HG03571 (cell line): ENCODE results near the gene DNAJC30.
A peak's percentile ranks its signal among the peaks of the same experiment; 100 is the strongest.
"Not testable (repeated sequence)": the region's sequence is repeated elsewhere in the genome, so short reads cannot be mapped to it uniquely, and the experiment has no call there.

ENCODE experiments used
- ATAC-seq: cut with Tn5 transposase; IDR thresholded peaks from one replicate; pipeline ENCODE4 v1.9.1; 2021; ENCODE audit not compliant: unreplicated experiment

Gene DNAJC30

GRCh38 chr7:73683788-73684693 lies 788 bp upstream of the DNAJC30 start:
- ATAC-seq = peak; percentile 3

- ATAC-seq = no peak
Observed at GRCh38 chr7:73682745-73683055, 553 bp downstream of the DNAJC30 start.

- ATAC-seq = no peak
Observed at GRCh38 chr7:73681031-73681430, 2.2 kb downstream of the DNAJC30 start.

- ATAC-seq = no peak
Observed at GRCh38 chr7:73680501-73680900, 2.8 kb downstream of the DNAJC30 start.

- no peak for ATAC-seq
Observed at GRCh38 chr7:73679709-73680108, 3.5 kb downstream of the DNAJC30 start.

DNA sequence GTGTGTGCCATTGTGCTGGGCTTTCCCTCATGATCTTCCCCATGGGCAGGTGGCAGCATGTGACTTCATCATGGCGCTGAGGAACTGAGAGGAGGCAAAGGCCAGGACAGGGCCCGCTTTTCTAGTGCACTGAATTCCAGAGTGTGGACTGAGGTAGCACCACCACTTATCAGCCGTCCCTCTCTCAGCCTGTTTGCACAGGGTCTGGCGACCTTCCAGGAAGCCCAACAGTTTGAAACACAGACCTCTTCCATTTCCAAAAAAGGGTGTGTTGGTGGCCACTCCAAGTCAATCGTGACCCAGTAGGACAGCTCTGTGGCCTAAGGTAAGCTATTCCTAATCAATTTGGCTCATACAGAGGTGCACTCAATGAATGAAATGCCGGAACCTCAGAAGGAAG lies 4.4 kb downstream of the DNAJC30 start:
- ATAC-seq = no peak

GRCh38 chr7:73676062-73676461 lies 7.2 kb downstream of the DNAJC30 start:
- ATAC-seq = not testable (repeated sequence)

DNA sequence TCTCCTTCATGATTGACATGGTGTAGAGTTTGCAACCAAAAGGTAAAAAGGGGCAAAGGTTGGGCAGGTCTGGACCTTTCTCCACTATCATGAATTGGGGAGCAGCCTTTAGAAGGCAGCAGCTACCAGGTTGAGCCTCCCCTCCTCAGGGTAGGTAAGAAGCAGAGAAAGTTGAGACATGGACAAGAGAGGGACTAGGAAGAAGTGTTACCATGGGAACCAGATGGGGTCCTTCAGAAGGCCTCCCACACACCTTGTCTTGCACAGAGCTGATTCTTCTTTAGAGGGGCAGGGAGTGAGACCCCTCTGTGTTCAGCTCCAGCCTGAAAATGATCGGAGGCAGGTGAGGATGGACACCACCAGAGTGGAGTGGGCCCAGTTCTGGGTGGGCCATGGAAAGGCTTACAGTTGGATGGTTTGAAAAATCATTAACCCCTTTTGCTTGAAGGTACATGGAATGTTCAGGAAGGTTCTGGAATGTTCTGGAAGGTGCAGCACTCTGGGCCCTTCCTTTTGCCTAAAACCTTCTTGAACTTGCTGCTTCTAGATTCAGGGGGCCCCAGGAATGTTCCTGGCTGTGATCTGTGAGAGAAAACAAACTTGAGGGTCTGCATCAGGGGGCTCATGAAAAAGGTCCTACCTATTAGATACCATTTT lies 8.7 kb downstream of the DNAJC30 start:
- ATAC-seq = no peak

GRCh38 chr7:73671857-73672445 lies 11.3 kb downstream of the DNAJC30 start:
- ATAC-seq = no peak

DNA sequence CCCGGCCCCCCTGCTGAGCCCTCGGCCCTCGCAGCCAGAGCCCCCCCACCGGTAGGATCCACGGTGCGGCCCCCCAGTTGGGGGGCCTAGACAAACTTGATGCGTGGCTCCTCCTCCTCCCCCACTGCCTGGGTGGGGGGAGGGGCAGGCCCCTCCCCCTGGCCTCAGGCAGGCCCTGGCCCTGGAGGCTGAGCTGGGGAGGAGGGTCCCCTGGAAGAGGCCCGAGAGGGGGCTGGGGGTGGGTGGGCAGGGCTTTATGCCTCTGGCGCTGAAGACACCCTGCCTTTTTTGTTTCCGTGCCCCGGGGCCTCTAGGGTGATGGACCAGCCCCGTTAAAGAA lies 12.0 kb downstream of the DNAJC30 start:
- ATAC-seq = no peak

DNA sequence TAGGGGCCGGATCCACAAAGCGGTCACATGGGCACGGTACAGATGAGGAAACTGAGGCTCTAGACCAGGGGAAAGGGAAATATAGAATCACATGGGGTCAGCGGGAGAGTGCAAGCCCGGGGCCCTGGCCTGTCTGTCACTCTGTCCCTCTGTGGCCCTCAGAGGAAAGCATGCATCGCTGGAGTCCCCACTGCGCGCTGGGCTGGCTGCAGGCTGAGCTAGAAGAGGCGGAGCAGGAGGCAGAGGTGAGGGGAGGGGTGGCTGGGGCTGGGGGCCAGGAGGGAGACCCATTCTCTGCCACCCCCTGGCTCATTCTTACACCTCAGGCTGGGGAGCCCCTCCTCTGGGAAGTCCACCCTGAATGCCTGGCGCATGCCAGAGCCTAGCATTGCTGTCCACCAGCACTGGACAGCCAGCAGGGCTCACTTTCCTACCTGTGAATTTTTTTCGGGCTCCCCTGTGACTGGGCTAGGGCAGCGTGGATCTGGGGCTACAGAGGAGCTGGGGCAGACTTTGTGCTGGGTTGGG lies 13.3 kb downstream of the DNAJC30 start:
- no peak for ATAC-seq

DNA sequence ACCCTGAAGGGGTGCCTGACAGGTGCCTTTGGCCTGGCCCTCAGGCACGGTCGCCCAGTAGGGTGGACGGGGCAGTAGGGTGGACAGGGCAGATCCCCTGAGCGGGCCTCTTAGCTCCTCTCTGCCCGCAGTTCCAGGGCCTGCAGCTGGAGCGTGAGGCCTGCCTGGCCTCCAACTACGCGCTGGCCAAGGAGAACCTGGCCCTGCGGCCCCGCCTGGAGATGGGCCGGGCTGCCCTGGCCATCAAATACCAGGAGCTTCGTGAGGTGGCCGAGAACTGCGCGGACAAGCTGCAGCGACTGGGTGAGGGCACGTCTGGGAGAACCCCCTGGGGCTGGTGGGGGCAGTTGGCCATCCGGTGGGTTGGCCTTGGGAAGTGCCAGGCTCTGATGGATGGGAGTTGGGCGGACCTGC lies 14.0 kb downstream of the DNAJC30 start:
- no peak for ATAC-seq

- ATAC-seq = no peak
Observed at GRCh38 chr7:73668886-73669230, 14.4 kb downstream of the DNAJC30 start.

DNA sequence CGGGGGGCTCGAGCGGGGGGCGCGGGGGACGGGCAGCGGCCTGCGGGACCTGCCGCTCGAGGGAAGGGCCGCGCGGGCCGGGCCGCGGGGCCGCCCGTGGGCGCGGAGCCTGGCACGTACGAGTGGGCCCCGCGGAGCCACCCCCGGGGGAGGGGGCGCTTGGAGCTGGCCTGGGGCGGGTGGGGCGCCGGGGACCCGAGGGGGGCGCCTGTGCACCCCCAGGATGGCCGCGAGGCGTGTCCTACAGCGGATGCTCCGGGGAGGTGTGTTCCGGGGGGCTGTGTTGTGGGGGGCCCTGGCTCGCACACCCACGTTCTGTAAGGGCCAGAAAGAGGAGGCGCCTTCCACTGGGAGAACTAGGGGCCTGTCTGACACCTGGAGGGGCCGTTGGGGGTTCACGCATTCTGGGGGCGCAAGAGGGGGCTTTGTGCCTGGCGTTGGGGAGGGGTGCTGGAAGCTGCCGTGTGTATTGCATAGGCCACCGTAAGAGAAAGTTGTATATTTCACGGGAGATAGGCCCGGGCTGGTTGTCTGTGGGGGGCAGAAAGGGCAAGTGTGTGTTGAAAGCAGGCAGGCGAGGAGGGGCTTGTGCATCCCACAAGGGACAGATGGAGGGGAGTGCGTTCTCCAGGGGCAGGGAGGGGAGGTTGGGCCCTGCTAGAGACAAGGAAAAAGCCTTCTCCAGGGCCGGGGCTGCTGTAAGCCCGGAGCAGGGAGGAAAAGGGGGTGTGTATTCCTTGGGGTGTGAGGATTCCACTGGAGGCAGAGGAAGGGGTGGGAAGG lies 15.0 kb downstream of the DNAJC30 start:
- no peak for ATAC-seq

DNA sequence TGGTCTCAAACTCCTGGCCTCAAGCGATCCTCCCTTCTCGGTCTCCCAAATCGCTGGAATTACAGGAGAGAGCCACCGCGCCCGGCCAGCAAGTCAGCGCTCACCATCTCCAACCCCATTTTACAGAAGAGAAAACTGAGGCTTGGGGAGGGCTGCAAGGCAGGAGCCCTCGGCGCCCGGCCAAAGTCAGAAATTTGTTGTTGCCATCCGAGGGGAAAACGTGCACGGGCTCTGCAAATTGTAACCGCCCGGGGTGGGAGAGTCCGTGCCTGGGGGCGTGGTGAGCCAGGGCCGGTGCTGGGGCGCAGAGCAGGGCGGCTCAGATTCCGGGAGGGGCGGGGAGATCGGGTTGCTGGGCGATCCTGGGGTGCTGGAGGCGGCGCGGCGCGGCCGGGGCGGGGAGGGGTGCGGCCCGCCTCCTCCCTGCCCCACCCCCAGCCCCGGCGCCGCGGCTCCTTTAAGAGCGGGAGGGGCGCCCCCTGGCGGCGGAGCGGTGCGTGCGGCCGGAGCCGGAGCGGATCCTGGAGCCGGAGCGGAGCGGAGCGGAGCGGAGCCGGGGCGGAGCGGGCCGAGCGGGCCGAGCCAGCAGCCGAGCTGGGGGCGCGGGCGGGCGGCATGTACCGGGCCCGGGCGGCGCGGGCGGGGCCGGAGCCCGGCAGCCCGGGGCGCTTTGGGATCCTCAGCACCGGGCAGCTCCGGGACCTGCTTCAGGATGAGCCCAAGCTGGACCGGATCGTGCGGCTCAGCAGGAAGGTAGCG lies 15.7 kb downstream of the DNAJC30 start, which contains the start of gene VPS37D:
TSS of gene VPS37D (plus strand) at position 488 of the 759 bp plus-strand sequence. CDS start at position 616, 128 bp downstream.
- ATAC-seq = peak; percentile 91

- ATAC-seq = no peak
Observed at GRCh38 chr7:73663033-73663432, 20.2 kb downstream of the DNAJC30 start.

- ATAC-seq = not testable (repeated sequence)
Observed at GRCh38 chr7:73660594-73660993, 22.7 kb downstream of the DNAJC30 start.

DNA sequence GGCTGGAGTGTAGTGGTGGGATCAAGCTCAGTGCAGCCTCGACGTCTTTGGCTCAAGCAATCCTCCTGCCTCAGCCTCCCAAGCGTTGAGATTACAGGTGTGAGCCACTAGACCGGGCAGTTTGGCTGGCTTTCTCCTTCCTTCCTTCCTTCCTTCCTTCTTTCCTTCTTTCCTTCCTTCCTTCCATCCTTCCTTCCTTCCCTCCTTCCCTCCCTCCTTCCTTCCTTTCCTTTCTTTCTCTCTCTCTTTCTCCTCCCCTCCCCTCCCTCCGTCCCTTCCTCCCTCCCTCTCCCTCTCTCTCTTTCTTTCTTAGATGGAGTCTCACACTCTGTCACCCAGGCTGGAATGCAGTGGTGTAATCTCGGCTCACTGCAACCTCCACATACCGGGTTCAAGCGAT lies 23.3 kb downstream of the DNAJC30 start:
- no peak for ATAC-seq

DNA sequence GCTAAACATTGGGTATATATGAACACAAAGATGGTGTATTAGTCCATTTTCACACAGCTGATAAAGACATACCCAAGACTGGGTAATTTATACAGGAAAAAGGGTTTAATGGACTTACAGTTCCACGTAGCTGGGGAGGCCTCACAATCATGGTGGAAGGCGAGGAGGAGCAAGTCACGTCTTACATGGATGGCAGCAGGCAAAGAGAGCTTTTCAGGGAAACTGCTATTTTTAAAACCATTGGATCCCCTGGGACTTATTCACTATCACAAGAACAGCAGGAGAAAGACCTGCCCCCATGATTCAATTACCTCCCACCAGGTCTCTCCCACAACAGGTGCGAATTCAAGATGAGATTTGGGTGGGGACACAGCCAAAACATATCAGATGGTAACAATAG lies 27.9 kb downstream of the DNAJC30 start:
- not testable (repeated sequence) for ATAC-seq

DNA sequence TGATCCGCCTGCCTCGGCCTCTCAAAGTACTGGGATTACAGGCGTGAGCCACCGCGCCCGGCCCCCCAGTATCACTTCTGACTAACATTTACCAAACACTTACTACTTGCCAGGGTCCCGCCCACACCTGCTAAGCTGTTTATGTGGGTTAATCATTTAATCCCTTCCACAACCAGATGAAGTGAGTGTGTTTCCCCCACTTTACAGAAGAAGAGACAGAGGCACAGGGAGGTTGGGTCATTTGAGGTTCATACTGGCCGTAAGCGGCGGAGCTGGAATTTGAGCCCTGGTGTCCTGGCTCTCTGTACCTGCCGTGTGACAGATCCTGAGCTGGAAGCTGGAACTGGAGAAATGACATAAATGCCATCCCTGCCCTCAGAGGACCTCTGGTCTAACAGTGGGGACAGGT lies 30.7 kb downstream of the DNAJC30 start:
- no peak for ATAC-seq
